Uterus (tissue), 2 donors: Measurements from ENCODE around the gene TTC22.

ENCODE experiments used
- CTCF ChIP-seq, 4 experiments: fragments of 200-600 bp in 2 of 4; fragments of 450-650 bp in 2 of 4; sonication (generic) in 2 of 4; IDR thresholded peaks; one replicate each; pipeline ENCODE4 v1.5.1; 2016 to 2019; ENCODE audit warnings: antibody characterized with exemption in 4 of 4, mild to moderate bottlenecking in 2 of 4, moderate library complexity in 1 of 4
- POLR2A ChIP-seq, 2 donors: fragments of 450-650 bp; IDR thresholded peaks; one replicate each; pipeline ENCODE4 v1.6.1; 2016; ENCODE audit warnings: antibody characterized with exemption in 2 of 2, mild to moderate bottlenecking in 1 of 2, moderate library complexity in 1 of 2

- TF ChIP-seq CTCF (IDR thresholded peaks at IDR 0.05), result no peak
- TF ChIP-seq POLR2A (IDR thresholded peaks at IDR 0.05), result no peak
These were observed 10.9 kb upstream of the TTC22 start for GRCh38 chr1:54811739-54812655.
